PC-9 (cell line): Measurements from ENCODE around the gene MELTF. TPM values are rescaled to one million over a fixed set of nuclear protein-coding genes. Genes with fewer than 3 reads are reported as not detected.

Experiments used
- BruUV-seq: library from RNA; stranded (reverse); fragments of 400-500 nt; replicated peaks from 2 replicates; lab custom pipeline; 2021; lab: Mats Ljungman, UMichigan
- CTCF ChIA-PET: fragments of 300-600 bp; sonication (Branson Sonifier 250); formaldehyde crosslinking; loops from one replicate; lab custom pipeline; 2022; ENCODE audit warnings: antibody characterized with exemption; lab: Charles Lee
- POLR2A ChIA-PET: fragments of 300-600 bp; sonication (Branson Sonifier 250); formaldehyde crosslinking; loops from one replicate; lab custom pipeline; 2022; ENCODE audit warnings: antibody characterized with exemption; ENCODE audit not compliant: unreplicated experiment; lab: Charles Lee
- DNase-seq, 2 experiments: peaks; one replicate each; pipeline versions ENCODE4 v3.0.0 to v3.0.0-alpha.2; 2015 to 2022; ENCODE audit warnings: mixed read lengths in 1 of 2
- H2AFZ ChIP-seq: fragments of 200-600 bp; sonication (generic); 2 replicates; pipeline ENCODE4 v1.8.1; 2017; ENCODE audit warnings: antibody characterized with exemption
- H3F3A ChIP-seq: fragments of 200-600 bp; sonication (generic); 2 replicates; pipeline ENCODE4 v1.8.1; 2017; ENCODE audit warnings: antibody characterized with exemption, mild to moderate bottlenecking, low read depth; ENCODE audit not compliant: insufficient read depth
- H3K27ac ChIP-seq: fragments of 200-600 bp; sonication (generic); 2 replicates; pipeline ENCODE4 v1.6.1; 2016; ENCODE audit warnings: mixed run types
- H3K27me3 ChIP-seq: fragments of 200-600 bp; sonication (generic); 2 replicates; pipeline ENCODE4 v1.6.1; 2016; ENCODE audit warnings: low read depth, mixed run types; ENCODE audit not compliant: insufficient read depth
- H3K36me3 ChIP-seq: fragments of 200-600 bp; sonication (generic); 2 replicates; pipeline ENCODE4 v1.6.1; 2016; ENCODE audit warnings: low read depth, mixed run types
- H3K4me1 ChIP-seq: fragments of 200-600 bp; sonication (generic); replicated peaks from 2 replicates; pipeline ENCODE4 v1.6.1; 2016; ENCODE audit warnings: mixed run types; ENCODE audit not compliant: insufficient read depth
- H3K4me2 ChIP-seq: fragments of 200-600 bp; sonication (generic); 2 replicates; pipeline ENCODE4 v1.6.1; 2017; ENCODE audit warnings: mixed run types
- H3K4me3 ChIP-seq: fragments of 200-600 bp; sonication (generic); 2 replicates; pipeline ENCODE4 v1.6.1; 2016; ENCODE audit warnings: mixed run types
- H3K79me2 ChIP-seq: fragments of 200-600 bp; sonication (generic); 2 replicates; pipeline ENCODE4 v1.6.1; 2017; ENCODE audit warnings: low read depth, mixed run types
- H3K9me2 ChIP-seq: fragments of 200-600 bp; sonication (generic); 2 replicates; pipeline ENCODE4 v1.8.1; 2017; ENCODE audit warnings: mild to moderate bottlenecking; ENCODE audit not compliant: insufficient read depth
- H3K9me3 ChIP-seq: fragments of 200-600 bp; sonication (generic); 2 replicates; pipeline ENCODE4 v1.8.1; 2016; ENCODE audit warnings: low read depth; ENCODE audit not compliant: insufficient read depth
- H4K20me1 ChIP-seq: fragments of 200-600 bp; sonication (generic); 2 replicates; pipeline ENCODE4 v1.8.1; 2017; ENCODE audit not compliant: insufficient read depth
- CTCF ChIP-seq: fragments of 200-600 bp; sonication (generic); conservative IDR thresholded peaks from 2 replicates; pipeline ENCODE4 v1.6.1; 2017; ENCODE audit warnings: mixed run types, antibody characterized with exemption, mild to moderate bottlenecking, moderate library complexity
- EZH2 ChIP-seq: fragments of 200-600 bp; sonication (generic); IDR thresholded peaks from 2 replicates; pipeline ENCODE4 v1.8.0; 2017; ENCODE audit warnings: antibody characterized with exemption, low read depth
- intact Hi-C: fragments of 100-400 bp; cut with micrococcal nuclease; formaldehyde crosslinking; loops from one replicate; pipeline ENCODE4 v1.10.0; 2022; ENCODE audit not compliant: unreplicated experiment
- total RNA-seq: library from RNA; stranded (reverse); gene quantifications from 2 replicates; pipeline ENCODE4 v1.2.3, GENCODE V29; 2021

The MELTF gene
- total RNA-seq, 1 experiment from 2014 or later = 154 TPM

- no peaks in the 10 kb centered on the region for H3K4me1 ChIP-seq
- H3F3A ChIP-seq = no peaks in the 10 kb centered on the region; the same call in 1 of the 2 replicates
- BruUV-seq = no TSS peak
- H3K9me2 ChIP-seq = no peaks in the 10 kb centered on the region
- TF ChIP-seq EZH2 = no peak
- TF ChIP-seq CTCF = no peak
- no peaks in the 10 kb centered on the region for H3K79me2 ChIP-seq
- ChIA-PET CTCF (no interaction called here), POLR2A (no interaction called here)
- DNase-seq = no peak
- H3K36me3 ChIP-seq = no peaks in the 10 kb centered on the region
- no peak overlapping the region for H3K4me3 ChIP-seq
- no peaks in the 10 kb centered on the region for H3K9me3 ChIP-seq
- intact Hi-C loops = no loop called here
- no peaks in the 10 kb centered on the region for H3K27me3 ChIP-seq
- no peak overlapping the region for H3K4me2 ChIP-seq
- no peak overlapping the region for H3K27ac ChIP-seq
- no peak overlapping the region for H2AFZ ChIP-seq
- H4K20me1 ChIP-seq = no peaks in the 10 kb centered on the region
These were observed 7.0 kb downstream of the MELTF start for GRCh38 chr3:197022405-197023231.

- Histone ChIP-seq H3F3A (no peaks in the 10 kb centered on the region; the same call in 1 of the 2 replicates), H3K9me3 (no peaks in the 10 kb centered on the region), H3K36me3 (no peaks in the 10 kb centered on the region), H3K27me3 (no peaks in the 10 kb centered on the region), H3K9me2 (no peaks in the 10 kb centered on the region), H4K20me1 (no peaks in the 10 kb centered on the region), H3K4me1 (no peaks in the 10 kb centered on the region), H3K4me3 (no peak overlapping the region), H2AFZ (no peak overlapping the region), H3K79me2 (no peaks in the 10 kb centered on the region), H3K4me2 (no peak overlapping the region), H3K27ac (no peak overlapping the region)
- CTCF ChIA-PET = interaction anchor here (0.6 kb wide), 1 partner anchor 494 kb away, joined by 17 read pairs; no protein-coding TSS in a partner anchor
- no TSS peak for BruUV-seq
- POLR2A ChIA-PET = interaction anchor here (0.6 kb wide), 1 partner anchor 154 kb away, joined by 3 read pairs; the partner anchor contains the start of gene SENP5
- intact Hi-C loops = no loop called here
- TF ChIP-seq CTCF = no peak
- no peak for TF ChIP-seq EZH2
- DNase-seq = no peak
These were observed 7.8 kb downstream of the MELTF start for GRCh38 chr3:197021729-197022404.

GRCh38 chr3:197021231-197021630 lies 8.4 kb downstream of the MELTF start:
- Histone ChIP-seq H3K27ac (no peak overlapping the region), H3K27me3 (no peaks in the 10 kb centered on the region), H3K79me2 (no peaks in the 10 kb centered on the region), H3K9me3 (no peaks in the 10 kb centered on the region), H3K4me1 (no peaks in the 10 kb centered on the region), H3K9me2 (no peaks in the 10 kb centered on the region), H3F3A (no peaks in the 10 kb centered on the region; the same call in 1 of the 2 replicates), H4K20me1 (no peaks in the 10 kb centered on the region), H3K4me3 (no peak overlapping the region), H3K4me2 (no peak overlapping the region), H3K36me3 (no peaks in the 10 kb centered on the region), H2AFZ (no peak overlapping the region)
- DNase-seq = no peak
- POLR2A ChIA-PET = interaction anchor here (0.6 kb wide), 1 partner anchor 153 kb away, joined by 3 read pairs; the partner anchor contains the start of gene SENP5
- CTCF ChIA-PET = interaction anchor here (0.6 kb wide), 1 partner anchor 493 kb away, joined by 17 read pairs; no protein-coding TSS in a partner anchor
- intact Hi-C loops = no loop called here
- TF ChIP-seq CTCF (no peak), EZH2 (no peak)
- BruUV-seq = no TSS peak
